Measurements from ENCODE around the gene UBN1.

- no peak for TF ChIP-seq POLR2AphosphoS5 (IDR thresholded peaks at IDR 0.05; ENCODE audit: low read depth, low read length)
- peak; percentile 50; the same call in 1 of the 2 replicates for TF ChIP-seq SIN3A (IDR thresholded peaks at IDR 0.05; ENCODE audit: borderline replicate concordance, insufficient read depth, low read length)
- no peak for TF ChIP-seq TAF1 (IDR thresholded peaks at IDR 0.05; ENCODE audit: borderline replicate concordance, insufficient read depth, low read length)
These were observed 779 bp upstream of the UBN1 start for GRCh38 chr16:4846503-4846900.

All from PFSK-1 (cell line).